HTR-8/SVneo (cell line): ENCODE results near the gene XPO4.
A peak's percentile ranks its signal among the peaks of the same experiment; 100 is the strongest.

Source experiments
- DNase-seq: peaks from one replicate; pipeline ENCODE4 v3.0.0; 2011; ENCODE audit warnings: low spot score, mixed read lengths; ENCODE audit not compliant: insufficient read length
- FAIRE-seq: peaks from 2 replicates; lab custom pipeline; 2011; peaks lifted over from hg19 to GRCh38; lab: Jason Lieb, UNC

The XPO4 gene

DNA sequence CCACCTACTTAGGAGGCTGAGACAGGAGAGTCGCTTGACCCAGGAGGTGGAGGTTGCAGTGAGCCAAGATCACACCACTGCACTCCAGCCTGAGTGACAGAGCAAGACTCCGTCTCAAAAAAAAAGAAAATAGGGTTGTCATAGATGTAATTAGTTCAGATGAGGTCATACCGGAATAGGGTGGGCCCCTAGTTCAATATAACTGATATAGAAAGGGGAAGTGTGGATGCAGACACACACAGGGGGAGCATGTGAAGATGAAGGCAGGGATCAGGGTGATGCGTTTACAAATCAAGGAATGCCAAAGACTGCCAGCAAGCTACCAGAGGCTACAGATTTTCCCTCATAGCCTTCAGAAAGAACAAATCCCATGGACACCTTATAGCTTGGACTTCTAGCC, 104.5 kb downstream of the XPO4 start:
- no peak for FAIRE-seq
- DNase-seq: no peak

DNA sequence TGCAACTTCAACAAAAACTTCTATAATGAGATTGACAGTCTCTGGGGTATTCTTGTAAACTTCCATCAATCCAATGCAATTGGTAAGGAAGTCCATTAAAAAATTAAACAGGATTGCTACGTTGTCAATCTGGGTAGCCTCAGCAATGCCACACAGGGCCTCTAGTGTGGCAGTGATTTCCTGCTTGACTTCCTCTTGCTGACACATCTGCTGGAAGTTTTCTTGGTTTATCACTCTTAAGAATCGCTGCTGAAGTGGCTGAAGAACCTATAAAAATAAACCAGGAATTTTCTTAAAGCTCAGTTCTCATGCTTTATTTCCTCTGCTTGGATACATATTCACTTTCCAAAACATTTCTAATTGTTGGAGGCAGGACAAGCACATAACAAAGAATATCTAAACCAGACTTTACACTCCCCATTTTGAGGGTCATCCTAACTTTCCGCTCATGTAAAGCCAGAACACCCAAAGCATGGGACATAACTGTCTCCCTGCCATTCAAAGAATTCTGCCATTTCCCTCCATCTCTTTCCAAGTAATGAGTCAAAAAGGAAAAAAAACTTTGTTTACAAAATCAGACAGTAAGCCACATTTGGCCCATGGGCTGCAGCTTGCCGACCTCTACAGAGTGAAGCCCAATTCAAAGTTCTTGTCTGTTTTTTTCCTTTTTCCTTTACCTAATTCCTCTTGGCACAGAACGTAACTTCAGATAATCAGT, 105.6 kb downstream of the XPO4 start:
- DNase-seq: no peak
- no peak for FAIRE-seq

DNA sequence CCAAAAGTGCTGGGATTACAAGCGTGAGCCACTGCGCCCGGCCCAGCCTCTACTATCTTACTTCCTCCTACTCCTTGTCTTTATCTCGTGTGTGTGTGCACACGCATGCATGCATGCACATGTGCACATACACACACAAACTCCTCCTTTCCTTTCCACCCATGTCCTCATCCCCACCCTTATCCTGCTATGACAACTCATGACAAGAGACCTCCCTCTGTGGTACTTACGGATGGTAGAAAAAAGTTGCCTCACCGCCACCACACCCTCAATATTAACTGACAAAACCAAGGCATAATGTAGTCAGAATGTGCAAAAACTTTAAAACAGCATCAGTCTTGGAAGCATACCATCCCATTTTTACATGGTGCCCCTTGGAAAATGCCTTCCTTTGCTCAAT, 112.9 kb downstream of the XPO4 start:
- DNase-seq: no peak
- FAIRE-seq: no peak

DNA sequence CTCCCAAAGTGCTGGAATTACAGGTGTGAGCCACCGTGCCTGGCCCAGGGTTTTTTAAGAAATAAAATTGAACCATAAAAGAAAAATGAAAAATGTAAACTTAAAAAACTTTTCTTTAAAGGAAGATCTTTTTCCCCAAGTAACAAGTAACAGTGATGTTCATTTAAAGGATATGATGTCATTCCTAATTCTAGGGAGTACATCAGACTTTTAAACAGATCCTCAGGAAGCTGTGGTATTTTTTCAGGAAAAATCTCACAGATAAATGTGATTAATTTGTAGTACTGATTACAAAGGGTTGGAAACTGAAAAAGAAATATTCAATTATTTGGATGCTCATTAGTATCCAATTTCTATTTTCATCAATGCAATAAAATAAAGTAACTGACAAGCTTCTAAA, 114.2 kb downstream of the XPO4 start:
- no peak for DNase-seq
- FAIRE-seq: no peak

DNA sequence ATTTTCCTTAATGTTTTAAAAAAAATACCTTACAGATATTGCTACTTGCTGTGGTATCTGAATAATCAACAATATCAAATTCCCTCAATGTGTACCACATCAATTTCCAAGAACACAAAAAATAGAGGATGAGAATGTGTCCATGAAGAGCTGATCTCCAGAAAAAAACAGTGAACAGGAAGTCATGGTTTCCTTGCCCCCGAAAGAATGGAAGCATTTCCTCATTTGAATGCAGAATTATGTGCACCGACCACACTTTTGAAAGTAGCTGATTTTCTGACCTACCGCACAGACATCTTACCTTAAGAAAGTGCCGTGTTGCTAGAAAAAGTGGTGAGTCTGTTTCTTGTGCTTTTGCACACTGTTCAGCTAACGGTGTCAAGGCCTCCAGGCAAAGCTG, 115.4 kb downstream of the XPO4 start:
- no peak for DNase-seq
- FAIRE-seq: no peak

DNA sequence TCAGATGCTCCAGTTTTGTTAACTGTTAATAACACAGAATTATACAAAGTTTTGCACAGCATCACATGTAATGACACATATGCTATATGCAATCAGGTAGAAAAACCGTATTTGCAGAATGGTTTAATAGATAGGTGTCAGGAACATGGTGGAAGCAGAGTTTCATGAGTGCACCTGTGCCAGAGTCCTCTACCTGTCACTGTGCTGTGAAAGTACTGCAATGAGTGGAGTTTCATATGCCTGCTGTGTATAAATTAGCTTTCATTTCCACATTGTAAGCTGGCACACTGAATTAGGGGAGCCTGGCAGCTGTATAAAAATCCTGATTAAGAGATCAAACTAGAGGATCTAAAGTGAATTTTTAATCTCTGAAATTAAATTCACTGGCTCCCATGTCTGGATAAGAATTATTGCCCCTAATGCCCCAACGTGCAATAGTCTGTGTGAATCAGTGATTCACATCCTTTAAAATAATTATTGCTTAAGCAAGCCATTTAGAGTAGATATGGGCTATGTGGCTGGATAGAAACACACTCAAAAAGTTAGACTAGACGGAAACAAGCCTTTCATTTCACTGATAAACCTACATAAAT, 120.3 kb downstream of the XPO4 start:
- FAIRE-seq (no peak), DNase-seq (no peak)

DNA sequence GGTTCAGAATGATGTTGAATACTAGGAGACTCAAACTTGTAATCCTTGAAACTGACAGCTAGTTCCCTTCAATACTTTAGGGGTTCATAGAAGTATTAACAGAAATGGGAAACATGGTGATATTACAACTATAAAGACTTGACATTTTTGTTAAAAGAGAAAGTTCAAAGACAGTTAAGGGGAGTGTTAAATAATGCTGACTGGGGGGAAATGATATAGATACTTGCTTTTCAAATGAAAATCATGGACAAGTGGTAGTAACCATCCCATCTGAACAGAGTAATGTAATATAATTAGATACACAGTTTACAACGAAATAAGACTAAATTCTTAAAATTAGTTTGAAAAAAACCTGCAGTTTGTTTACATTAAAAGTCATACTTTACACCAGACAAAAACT, 122.2 kb downstream of the XPO4 start:
- DNase-seq: no peak
- FAIRE-seq: no peak

DNA sequence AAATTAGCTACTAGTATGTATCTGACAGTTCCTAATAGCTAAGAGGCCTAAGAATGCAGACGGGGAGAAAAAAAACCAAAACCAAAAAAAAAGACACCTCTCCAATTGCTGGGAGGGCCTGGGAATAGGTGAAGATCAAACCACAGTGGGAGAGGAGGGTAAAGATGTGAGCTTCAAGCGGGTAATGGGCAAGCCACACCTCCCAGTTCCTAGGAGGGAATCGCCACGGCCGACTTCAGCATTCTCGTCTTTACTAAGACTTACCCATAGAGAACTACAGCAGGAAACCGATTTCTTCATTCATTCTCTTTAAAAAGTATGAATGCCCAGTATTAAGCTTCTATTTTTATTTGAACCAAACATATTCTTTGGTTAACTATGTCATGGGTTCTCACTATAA, 123.1 kb downstream of the XPO4 start:
- no peak for DNase-seq
- no peak for FAIRE-seq

DNA sequence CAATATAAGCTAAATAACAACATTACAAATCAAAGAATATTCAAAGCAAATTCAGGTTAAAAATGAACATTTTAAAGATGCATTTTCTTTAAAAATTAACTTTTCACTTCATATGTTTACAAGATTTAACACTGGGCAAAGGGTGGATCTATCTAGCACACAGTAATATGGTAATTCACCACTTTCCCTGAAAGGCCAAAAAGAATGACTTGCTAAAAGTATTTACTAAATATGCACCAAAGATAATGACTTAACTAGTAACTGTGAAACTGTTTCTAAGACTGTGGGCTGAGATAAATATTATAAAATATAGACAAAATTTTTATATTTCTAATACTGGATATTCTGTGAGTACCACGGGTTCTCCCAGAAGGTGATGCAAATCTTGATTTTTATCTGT, 124.2 kb downstream of the XPO4 start:
- no peak for DNase-seq

DNA sequence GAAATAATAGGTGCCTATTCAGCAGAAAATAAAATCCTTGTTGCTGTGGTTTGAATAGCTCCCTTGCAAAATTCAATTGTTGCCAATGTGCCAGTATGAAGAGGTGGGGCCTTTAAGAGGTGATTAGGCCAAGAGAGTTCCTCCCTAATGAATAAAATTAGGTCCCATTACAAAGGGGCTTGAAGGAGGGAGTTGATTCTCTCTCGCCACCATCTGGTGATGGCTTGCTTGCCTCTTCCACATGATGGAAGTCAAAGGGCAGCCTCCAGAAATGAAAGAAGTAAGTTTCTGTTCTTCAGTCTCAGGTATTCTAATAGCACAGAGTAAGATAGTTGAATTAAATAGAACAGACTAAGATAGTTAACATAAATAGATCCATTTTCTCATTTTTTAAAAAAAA, 125.8 kb downstream of the XPO4 start:
- DNase-seq (no peak), FAIRE-seq (no peak)

More for the DNA sequence above, 124.2 kb downstream of the XPO4 start:
- no peak for FAIRE-seq

DNA sequence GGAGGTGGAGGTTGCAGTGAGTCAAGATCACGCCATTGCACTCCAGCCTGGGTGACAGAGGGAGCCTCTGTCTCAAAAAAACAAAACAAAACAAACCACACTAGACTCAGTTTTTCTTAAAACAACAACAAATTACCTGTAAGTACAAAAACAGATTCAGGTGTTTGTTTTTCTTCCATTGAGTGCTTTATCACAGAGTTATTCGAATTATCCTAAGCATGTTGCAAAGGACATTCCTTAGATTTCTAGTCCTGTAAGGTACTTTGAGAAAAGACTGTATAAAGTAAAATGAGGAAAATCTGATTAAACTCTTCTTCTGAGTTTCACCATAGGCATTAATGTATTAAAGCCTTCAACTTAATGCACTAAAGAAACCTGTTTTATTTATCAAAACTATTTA, 126.6 kb downstream of the XPO4 start:
- FAIRE-seq (no peak), DNase-seq (no peak)

DNA sequence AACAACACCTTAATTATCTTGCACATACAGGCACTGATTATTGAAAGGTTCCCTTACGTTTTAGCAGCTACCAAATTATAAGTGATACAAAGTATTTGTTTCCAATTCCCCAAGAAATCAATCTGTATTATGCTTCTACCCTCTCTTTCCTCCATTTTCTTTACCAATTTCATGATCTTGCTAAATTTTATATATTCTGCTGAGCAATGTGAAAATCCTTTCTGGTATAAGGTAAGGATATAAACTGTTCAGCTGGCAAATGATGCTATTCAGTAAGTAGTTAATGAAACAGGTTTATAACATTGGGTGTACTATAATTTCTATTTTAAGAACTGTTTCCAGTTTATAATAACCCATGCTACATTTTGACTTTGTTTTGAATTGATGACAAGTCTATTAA, 127.8 kb downstream of the XPO4 start:
- FAIRE-seq (no peak), DNase-seq (no peak)

DNA sequence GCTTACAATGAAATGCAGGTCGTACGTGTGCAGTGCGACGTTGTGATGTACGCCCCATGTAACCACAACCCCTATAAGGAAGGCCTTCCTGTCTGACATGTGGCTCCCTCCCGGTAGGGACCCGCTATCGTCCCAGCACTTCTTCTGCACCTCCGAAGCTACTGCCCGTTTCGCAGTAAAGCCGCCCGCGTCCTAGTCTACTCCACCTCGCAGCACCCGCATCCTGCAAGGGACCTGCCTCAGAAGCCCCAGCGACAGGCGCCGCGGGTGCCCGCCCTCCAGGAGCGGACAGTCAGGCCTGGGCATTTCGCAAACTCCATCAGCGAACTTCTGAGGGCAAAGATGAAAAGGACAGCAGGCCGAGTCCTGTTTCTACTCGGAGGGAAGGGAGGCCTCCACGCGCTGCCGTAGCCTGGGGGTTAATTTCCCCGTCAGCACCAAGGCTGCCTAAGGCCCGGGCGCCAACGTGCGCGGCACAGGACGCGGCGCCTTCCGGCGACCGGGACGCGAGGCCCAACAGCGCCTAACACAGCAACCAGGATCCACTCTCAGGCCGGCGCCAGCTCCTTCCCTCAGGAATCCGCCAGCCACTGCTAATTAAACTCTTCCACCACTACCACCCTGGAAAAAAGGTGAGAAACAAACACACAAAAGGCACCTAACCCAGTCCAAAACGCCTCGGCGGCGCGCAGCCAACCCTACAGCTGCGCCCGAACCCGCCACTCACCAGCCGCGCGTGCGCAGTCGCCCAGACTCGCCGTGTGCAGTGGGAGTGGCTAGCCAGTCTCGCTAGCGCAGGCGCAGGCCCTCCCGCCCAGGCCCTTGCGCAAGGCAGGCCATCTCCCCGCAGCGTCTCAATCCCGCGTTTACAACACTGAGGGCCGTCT, 129.1 kb downstream of the XPO4 start, which contains the start of gene EEF1AKMT1:
EEF1AKMT1 (minus strand) TSS at position 768 of the 887 bp plus-strand sequence. CDS start 16,363 bp downstream, outside the sequence.
- peak; percentile 75 for DNase-seq
- peak; percentile 26 for FAIRE-seq

DNA sequence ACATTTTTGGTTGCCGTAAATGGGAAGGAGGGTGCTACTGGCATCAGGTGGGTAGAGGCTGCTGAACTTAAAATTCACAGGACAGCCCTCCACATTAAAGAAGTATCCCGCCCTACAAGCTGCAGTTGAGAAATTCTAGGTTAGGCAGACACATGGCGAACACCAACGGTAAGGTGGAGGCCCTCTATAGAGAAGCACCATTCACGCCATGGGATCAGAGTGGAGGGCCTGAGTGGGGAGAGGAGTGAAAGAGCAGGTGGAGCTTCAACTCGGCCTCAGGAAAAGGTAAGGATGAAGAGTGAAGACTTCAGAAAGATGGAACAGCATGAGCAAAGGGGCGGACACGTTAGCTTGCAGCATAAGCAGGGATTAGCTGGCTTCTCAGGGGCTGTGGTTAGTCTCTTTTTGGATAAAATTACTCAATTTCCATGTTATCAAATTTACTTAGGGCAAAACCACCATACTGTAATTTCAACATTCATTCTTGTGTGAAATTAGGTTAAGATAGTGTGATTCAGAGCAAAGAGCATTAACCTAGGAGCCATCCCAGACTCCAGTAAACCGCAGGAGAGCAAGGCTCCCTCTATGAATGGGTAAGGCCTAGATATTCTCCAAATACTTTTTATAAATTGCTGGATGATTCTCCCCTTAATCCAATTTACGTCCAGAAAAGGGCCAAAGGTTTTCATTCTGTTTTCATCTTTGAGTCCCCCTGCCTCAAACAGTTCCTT, 130.0 kb downstream of the XPO4 start:
- DNase-seq (no peak), FAIRE-seq (no peak)

DNA sequence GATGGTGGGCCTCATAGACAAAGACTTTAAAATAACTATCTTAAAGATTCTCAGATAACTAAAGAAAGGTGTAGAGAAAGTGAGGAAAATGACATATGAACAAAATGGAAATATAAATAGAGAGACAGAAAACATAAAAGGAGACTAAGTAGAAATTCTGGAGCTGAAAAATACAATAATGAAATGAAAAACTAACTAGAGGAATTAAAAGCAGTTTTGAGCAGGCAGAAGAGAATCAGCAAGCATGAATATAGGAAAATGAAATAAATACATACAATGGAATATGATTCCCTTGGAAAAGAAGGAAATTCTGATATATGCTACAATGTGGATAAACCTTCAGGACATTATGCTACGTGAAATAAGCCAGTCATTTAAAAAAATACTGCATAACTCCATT, 132.7 kb downstream of the XPO4 start:
- FAIRE-seq (no peak), DNase-seq (no peak)

DNA sequence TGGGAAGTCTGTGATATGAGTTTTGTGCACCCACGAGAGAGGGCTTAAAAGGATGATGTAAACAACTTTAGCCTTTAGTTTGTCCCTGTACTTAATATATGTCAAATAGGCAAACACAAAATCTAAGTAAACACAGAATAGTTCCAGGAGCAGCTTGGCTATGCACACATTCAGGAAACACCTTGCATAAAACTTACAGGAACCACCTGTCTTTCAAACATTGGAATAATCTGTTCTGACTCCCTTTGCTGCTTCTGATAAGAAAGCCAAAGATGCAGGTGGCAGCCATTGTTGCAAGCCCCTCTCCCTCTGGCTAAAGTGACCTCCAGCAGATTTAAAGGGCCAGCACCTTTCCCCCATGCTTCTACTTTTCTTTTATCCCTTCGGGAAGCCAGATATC, 133.5 kb downstream of the XPO4 start:
- FAIRE-seq (no peak), DNase-seq (no peak)

DNA sequence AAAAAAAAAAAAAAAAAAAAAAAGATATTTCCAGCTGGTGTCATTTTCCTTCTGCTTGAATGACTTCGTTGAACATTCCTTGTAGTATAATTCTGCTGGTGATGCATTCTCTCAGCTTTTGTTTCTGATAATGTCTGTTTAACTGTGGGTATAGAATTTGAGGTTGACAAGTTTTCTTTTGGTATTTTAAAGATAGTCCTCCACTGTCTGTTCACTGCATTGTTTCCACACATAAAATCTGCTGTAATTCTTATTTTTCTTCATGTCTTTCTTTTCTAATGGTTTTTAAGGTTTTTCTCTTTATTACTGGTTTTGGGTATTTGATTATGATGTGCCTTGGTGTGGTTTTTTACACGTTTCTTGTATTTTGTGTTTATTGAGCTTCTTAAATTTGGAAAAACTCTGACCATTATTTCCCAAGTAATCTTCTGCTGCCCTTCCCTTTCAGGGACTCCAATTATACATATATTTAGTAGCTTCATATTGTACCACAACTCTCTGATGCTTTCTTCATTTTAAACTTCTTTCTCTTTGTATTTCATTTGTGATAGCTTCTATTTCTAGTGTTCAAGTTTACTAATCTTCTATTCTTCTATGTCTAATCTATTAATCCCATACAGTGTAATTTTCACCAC, 135.1 kb downstream of the XPO4 start:
- no peak for FAIRE-seq
- no peak for DNase-seq

DNA sequence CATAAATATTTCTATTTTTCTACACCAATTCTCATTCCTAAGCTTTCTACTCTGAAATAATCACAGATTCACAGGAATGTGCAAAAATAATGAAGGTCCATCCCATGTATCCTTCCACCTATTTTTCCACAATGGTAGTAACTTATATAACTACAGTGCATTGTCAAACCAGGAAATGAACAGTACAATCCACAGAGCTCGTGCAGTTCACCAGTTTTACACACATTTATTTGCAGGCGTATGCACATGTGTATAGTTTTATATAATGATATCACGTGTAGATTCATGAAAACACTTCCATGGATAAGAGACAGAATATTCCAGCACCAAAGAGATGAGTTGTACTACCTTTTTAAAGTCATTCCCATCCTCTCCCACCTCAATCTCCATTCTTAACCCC, 141.7 kb downstream of the XPO4 start:
- FAIRE-seq: no peak
- DNase-seq: no peak

DNA sequence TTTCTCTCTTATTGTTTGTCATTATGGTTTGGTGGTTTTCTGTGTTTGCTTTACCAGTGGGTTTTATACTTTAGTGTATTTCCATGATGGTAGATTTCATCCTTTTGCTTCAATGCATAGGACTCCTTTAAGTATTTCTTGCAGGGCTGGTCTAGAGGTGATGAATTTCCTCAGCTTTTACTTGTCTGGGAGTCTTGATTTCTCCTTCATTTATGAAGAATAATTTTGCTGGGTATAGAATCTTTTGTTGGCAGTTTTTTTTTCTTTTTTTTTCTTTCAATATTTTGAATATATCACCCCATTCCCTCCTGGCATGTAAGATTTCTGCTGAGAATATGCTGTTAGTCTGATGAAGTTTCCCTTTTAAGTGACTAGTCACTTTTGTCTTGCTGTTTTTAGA, 148.5 kb downstream of the XPO4 start:
- DNase-seq (no peak), FAIRE-seq (no peak)

DNA sequence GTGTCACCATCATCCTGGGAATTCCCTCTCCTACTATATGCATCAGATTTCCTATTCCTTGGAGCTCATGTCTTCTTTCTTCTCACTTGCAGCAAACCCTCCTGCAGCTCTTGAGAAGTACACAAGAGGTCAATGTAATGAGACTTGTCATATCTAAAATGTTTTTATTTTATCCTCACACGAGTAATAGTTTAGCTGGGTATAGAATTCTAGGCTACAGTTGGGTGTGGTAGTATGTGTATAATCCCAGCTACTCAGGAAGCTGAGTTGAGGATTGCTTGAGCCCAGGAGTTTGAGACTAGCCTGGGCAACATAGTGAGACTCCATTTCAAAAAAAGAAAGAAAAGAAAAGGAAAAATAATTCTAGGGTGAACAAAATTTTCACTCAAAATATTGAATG, 153.2 kb downstream of the XPO4 start:
- FAIRE-seq (no peak), DNase-seq (no peak)
